GM19463 (cell line): ENCODE measurements around the gene LRRC25.
A peak's percentile ranks its signal among the peaks of the same experiment; 100 is the strongest.
"Not testable (repeated sequence)": the region's sequence is repeated elsewhere in the genome, so short reads cannot be mapped to it uniquely, and the experiment has no call there.

Source experiments
- ATAC-seq: cut with Tn5 transposase; IDR thresholded peaks from one replicate; pipeline ENCODE4 v1.9.1; 2021; ENCODE audit warnings: mild to moderate bottlenecking, moderate library complexity; ENCODE audit not compliant: unreplicated experiment

LRRC25 gene

GRCh38 chr19:18405754-18406153 is 8.3 kb upstream of the LRRC25 start:
- not testable (repeated sequence) for ATAC-seq

- not testable (repeated sequence) for ATAC-seq
Observed at GRCh38 chr19:18402455-18403248, 5.2 kb upstream of the LRRC25 start.

GRCh38 chr19:18401580-18402112 is 4.2 kb upstream of the LRRC25 start:
- ATAC-seq, result no peak

- ATAC-seq, result no peak
Observed at GRCh38 chr19:18399008-18399407, 1.6 kb upstream of the LRRC25 start.

GRCh38 chr19:18396471-18397241 is 766 bp downstream of the LRRC25 start:
- ATAC-seq, result no peak

- no peak for ATAC-seq
Observed at GRCh38 chr19:18393836-18394235, 3.6 kb downstream of the LRRC25 start.

GRCh38 chr19:18392926-18393325 is 4.5 kb downstream of the LRRC25 start:
- ATAC-seq, result no peak

- no peak for ATAC-seq
Observed at GRCh38 chr19:18392417-18392816, 5.0 kb downstream of the LRRC25 start.

- no peak for ATAC-seq
Observed at GRCh38 chr19:18391509-18392075, 5.8 kb downstream of the LRRC25 start.

- ATAC-seq, result no peak
Observed at GRCh38 chr19:18390065-18390907, 7.1 kb downstream of the LRRC25 start.

- ATAC-seq, result no peak
Observed at GRCh38 chr19:18389726-18390064, 7.7 kb downstream of the LRRC25 start.

GRCh38 chr19:18388960-18389725 is 8.3 kb downstream of the LRRC25 start:
- no peak for ATAC-seq

- ATAC-seq, result peak; percentile 69
Observed at GRCh38 chr19:18388100-18388959, 9.1 kb downstream of the LRRC25 start.

GRCh38 chr19:18386543-18387271 is 10.7 kb downstream of the LRRC25 start:
- no peak for ATAC-seq

- ATAC-seq, result no peak
Observed at GRCh38 chr19:18385675-18386542, 11.5 kb downstream of the LRRC25 start, which contains the start of gene GDF15. Gene GDF15, plus strand, starts transcription at chr19:18386158. Its CDS starts 32 bp downstream, at chr19:18386190.

GRCh38 chr19:18385359-18385674 is 12.1 kb downstream of the LRRC25 start:
- no peak for ATAC-seq

- no peak for ATAC-seq
Observed at GRCh38 chr19:18384775-18385174, 12.6 kb downstream of the LRRC25 start.
